ENCODE data around the gene TFR2. TPM values are rescaled to one million over a fixed set of nuclear protein-coding genes. Genes with fewer than 3 reads are reported as not detected.

Gene TFR2
- total and polyA plus RNA-seq, 9 of the 15 experiments (the other 6 are each of a cell fraction or from before 2014, with no cell fraction given) = 3.8 to 123 (median 51.1) TPM

- no peaks in the 10 kb centered on the region for H3K9me3 ChIP-seq (replicated peaks; ENCODE audit: control insufficient read depth, insufficient read depth, low read depth, low read length)
- H3K79me2 ChIP-seq (ENCODE audit: control insufficient read depth, insufficient read depth, low read length) = peaks cover 31% of the 10 kb centered on the region
- H3K4me2 ChIP-seq (ENCODE audit: insufficient read depth, low read length) = peak within 1 kb of the TSS; percentile 100
- FAIRE-seq (peak; percentile 100), DNase-seq (ENCODE audit: extremely low read depth in 1 of 4, low spot score in 3 of 4) (peak; percentile 99 to 100 (median 100)), ATAC-seq (peak; percentile 94)
- H3K27ac ChIP-seq (ENCODE audit: extremely low read depth, low read depth, low read length) = peak within 1 kb of the TSS; percentile 88
- H3K4me1 ChIP-seq (replicated peaks in 1 of 2; ENCODE audit: control insufficient read depth in 2 of 2, insufficient read depth in 2 of 2, low read length in 2 of 2) = peaks cover 26 to 66% of the 10 kb centered on the region in 2 experiments
- peak within 1 kb of the TSS; percentile 75 for H3K4me3 ChIP-seq
- no peaks in the 10 kb centered on the region for H3K27me3 ChIP-seq (ENCODE audit: control insufficient read depth in 2 of 2, insufficient read depth in 2 of 2, low read length in 2 of 2)
- H3K9ac ChIP-seq (ENCODE audit: insufficient read depth in 1 of 2, low read depth in 2 of 2, low read length in 2 of 2) = peak within 1 kb of the TSS; percentile 90 to 97
- peaks cover 24% of the 10 kb centered on the region for H4K20me1 ChIP-seq (replicated peaks; ENCODE audit: control insufficient read depth, insufficient read depth, low read length)
- H3K36me3 ChIP-seq (ENCODE audit: control insufficient read depth, insufficient read depth, low read length) = peaks cover 28% of the 10 kb centered on the region
- WGBS (ENCODE audit: insufficient coverage, low coverage, missing lambda C conversion rate) = under 1% methylated on average over 53 of the region's 53 CpGs
- CTCF ChIA-PET (ENCODE audit: low intra/inter-chr PET ratio) = interaction anchor here (0.6 to 1.1 kb wide), 2 partner anchors 105 to 491 kb away, joined by 3 to 4 read pairs; no protein-coding TSS in a partner anchor
- BruUV-seq (replicated peaks) = TSS peak; percentile 79
- POLR2A ChIA-PET = interaction anchor here (0.6 to 3.5 kb wide), 33 partner anchors 8 to 266 kb away, joined by 3 to 27 read pairs (median 5); partner anchors contain the start of genes AGFG2, GNB2, MEPCE and MOSPD3
- peak within 1 kb of the TSS; percentile 86 for H2AFZ ChIP-seq (ENCODE audit: low read depth, low read length)
- intact Hi-C loops (cut with micrococcal nuclease) (no loop called here), in situ Hi-C loops (cut with MboI) (no loop called here)
- peaks cover 12% of the 10 kb centered on the region for H3K9me1 ChIP-seq (ENCODE audit: control insufficient read depth, insufficient read depth, low read length)
- TF ChIP-seq ZBTB9 (CRISPR knock-in tag; IDR thresholded peaks at IDR 0.05) (0 out of 2 replicates have a peak, but pooled peaks have one; percentile 39), SP2 (IDR thresholded peaks at IDR 0.05; ENCODE audit: extremely low read depth, low read depth, low read length, poor library complexity, severe bottlenecking) (peak; percentile 99), ATF7 (IDR thresholded peaks at IDR 0.05) (peak; percentile 98), TGIF2 (CRISPR knock-in tag; IDR thresholded peaks at IDR 0.05) (no peak), FOS (IDR thresholded peaks at IDR 0.05; ENCODE audit: extremely low read depth, insufficient read length) (peak; percentile 100), SAFB (IDR thresholded peaks at IDR 0.05; ENCODE audit: borderline replicate concordance, low read depth, low read length) (no peak), E2F8 (IDR thresholded peaks at IDR 0.05; ENCODE audit: low read depth, partially characterized antibody) (peak; percentile 10), PHF8 (IDR thresholded peaks at IDR 0.05; ENCODE audit: borderline replicate concordance, low read length) (peak; percentile 54; the same call in 1 of the 2 replicates), PML (IDR thresholded peaks at IDR 0.05; ENCODE audit: low read length) (no peak), TEAD4 (IDR thresholded peaks at IDR 0.05; ENCODE audit: low read length) (no peak), TEAD4 (CRISPR knock-in tag; IDR thresholded peaks at IDR 0.05; ENCODE audit: borderline replicate concordance) (no peak), RNF2 (IDR thresholded peaks at IDR 0.05) (peak; percentile 54; the same call in 1 of the 2 replicates), ZNF511 (CRISPR knock-in tag; IDR thresholded peaks at IDR 0.05) (0 out of 2 replicates have a peak, but pooled peaks have one; percentile 35), HNRNPUL1 (IDR thresholded peaks at IDR 0.05; ENCODE audit: low read length) (no peak), JUND (IDR thresholded peaks at IDR 0.05; ENCODE audit: borderline replicate concordance, low read depth, low read length) (peak; percentile 30), JUND (tag; IDR thresholded peaks at IDR 0.05; ENCODE audit: borderline replicate concordance, low read depth, low read length) (no peak)
These were observed 54.9 kb downstream of the TFR2 start, which contains the start of gene FBXO24 for GRCh38 chr7:100586266-100587025. Gene FBXO24, plus strand, starts transcription at chr7:100586328. Its CDS starts 298 bp downstream, at chr7:100586626.

Measured in K562 (cell line).